ACC112 (cell line): ENCODE data around the gene TRIM8.

Experiments used
- H2AFZ ChIP-seq: fragments of 200-600 bp; sonication (generic); one replicate; pipeline ENCODE4 v1.6.0; 2017; ENCODE audit warnings: antibody characterized with exemption, low read length; ENCODE audit not compliant: unreplicated experiment
- H3K27ac ChIP-seq: fragments of 200-600 bp; sonication (generic); 2 replicates; pipeline ENCODE4 v1.5.1; 2014; ENCODE audit warnings: low read depth, mild to moderate bottlenecking, antibody characterized with exemption, low read length, moderate library complexity
- H3K27me3 ChIP-seq: fragments of 200-600 bp; sonication (generic); 2 replicates; pipeline ENCODE4 v1.6.1; 2014; ENCODE audit warnings: mild to moderate bottlenecking, antibody characterized with exemption, low read length, moderate library complexity, mixed read lengths; ENCODE audit not compliant: insufficient read depth
- H3K36me3 ChIP-seq: fragments of 200-600 bp; sonication (generic); 2 replicates; pipeline ENCODE4 v1.6.1; 2016; ENCODE audit warnings: mild to moderate bottlenecking, antibody characterized with exemption, low read length, moderate library complexity, mixed read lengths; ENCODE audit not compliant: insufficient read depth
- H3K4me1 ChIP-seq: fragments of 200-600 bp; sonication (generic); one replicate; pipeline ENCODE4 v1.6.1; 2016; ENCODE audit warnings: low read length, mixed read lengths; ENCODE audit not compliant: insufficient read depth, unreplicated experiment, control insufficient read depth
- H3K4me3 ChIP-seq: fragments of 200-600 bp; sonication (generic); 2 replicates; pipeline ENCODE4 v1.5.1; 2014; ENCODE audit warnings: mild to moderate bottlenecking, low read depth, low read length
- H3K79me2 ChIP-seq: fragments of 200-600 bp; sonication (generic); one replicate; pipeline ENCODE4 v1.6.0; 2016; ENCODE audit warnings: low read length; ENCODE audit not compliant: control insufficient read depth, unreplicated experiment, insufficient read depth

Gene TRIM8

DNA sequence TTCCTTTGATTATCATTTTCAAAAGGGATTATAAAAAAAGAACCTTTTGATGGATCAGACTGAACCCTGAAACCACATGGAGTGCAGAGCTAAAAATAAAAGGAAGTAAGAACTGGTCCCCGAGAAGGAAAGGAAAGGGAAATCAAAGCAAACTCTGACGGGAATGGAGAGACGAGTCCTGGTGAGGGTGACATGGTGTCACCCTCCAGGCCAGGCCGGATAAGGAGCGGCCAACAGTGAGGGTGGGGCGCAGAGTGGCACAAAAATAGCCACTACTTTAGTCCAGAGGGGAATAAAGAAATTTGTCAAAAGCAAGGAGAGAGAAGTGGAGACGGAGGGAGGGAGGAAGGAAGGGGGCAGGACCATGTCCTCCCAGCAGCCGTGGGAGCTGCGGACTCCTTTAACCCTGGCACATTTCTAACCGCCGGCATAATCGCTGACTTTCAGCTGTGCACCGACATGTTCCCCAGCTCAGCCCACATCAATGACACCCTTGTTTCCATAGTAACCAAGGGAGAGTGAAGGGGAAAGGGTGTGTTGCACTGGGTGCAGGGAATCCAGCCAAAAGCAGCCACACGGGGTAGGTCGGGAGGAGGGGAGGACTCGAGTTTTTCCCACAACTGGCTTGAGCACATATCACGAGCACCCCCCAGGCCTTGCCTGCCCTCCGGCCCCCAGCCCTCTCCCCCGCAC lies 29.7 kb downstream of the TRIM8 start:
- Histone ChIP-seq H3K4me3 (peak overlapping the region; percentile 69), H3K79me2 (no peaks in the 10 kb centered on the region), H3K36me3 (no peaks in the 10 kb centered on the region), H2AFZ (peak overlapping the region; percentile 95), H3K27me3 (no peaks in the 10 kb centered on the region), H3K27ac (peak overlapping the region; percentile 39), H3K4me1 (peaks cover 44% of the 10 kb centered on the region)

DNA sequence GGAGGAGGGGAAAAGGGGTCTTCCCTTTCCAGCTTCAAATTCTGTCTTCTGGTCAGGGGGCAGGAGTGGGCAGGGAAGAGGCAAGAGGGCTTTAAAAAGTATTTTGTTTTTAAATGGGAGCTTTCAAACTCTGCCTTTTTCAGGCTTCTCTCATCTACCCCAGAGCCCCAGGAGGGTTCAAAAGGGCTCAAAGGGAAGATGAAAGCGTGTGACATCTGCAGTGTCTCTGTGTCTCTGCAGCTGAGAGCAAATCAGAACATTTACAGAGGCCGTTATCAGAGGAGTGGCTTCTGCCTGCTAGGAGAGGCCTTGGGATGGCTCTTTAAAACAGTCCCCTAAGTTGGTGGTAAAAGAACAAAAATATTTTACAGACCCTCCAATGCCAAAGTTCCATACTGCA lies 30.3 kb downstream of the TRIM8 start:
- no peak overlapping the region; the same call in 1 of the 2 replicates for H3K27ac ChIP-seq
- H3K4me1 ChIP-seq, result peaks cover 39% of the 10 kb centered on the region

DNA sequence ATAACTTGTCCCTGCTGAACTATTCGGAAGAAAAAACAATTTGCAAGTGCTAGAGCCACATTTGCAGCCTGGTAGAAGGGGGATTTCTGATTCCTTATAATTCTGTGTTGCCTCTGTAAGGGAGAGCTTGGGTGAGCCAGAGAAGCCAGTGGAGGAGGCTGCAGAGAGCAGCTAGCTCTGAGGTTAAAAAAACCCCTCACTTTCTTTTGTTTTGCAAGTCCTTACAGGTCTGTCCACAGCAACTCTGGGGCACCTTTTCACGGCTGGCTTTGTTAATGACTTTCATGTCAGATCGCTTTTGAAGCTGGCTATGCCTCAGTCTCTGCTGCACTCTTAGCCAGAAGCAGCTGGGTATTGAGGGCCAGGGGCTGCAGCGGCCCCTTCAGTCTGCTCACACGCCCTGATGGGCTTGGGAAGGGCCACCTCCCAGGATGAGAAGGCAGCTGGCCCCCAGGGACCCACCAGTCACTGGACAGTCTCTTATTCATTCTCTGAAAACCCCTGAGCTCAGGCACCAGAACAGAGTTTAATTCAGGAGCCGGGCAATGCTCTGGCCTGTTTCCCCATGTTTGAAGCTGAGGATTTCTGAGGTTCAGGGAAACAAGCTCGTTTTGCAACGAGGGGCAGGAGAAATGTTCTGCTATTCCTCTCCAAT lies 30.9 kb downstream of the TRIM8 start:
- Histone ChIP-seq H3K36me3 (no peaks in the 10 kb centered on the region), H3K27me3 (no peaks in the 10 kb centered on the region), H3K4me3 (no peak overlapping the region), H3K79me2 (no peaks in the 10 kb centered on the region), H3K4me1 (peaks cover 33% of the 10 kb centered on the region), H2AFZ (no peak overlapping the region), H3K27ac (no peak overlapping the region)

More for the DNA sequence above, 30.3 kb downstream of the TRIM8 start:
- Histone ChIP-seq H3K4me3 (peak overlapping the region; percentile 69), H3K27me3 (no peaks in the 10 kb centered on the region), H3K36me3 (no peaks in the 10 kb centered on the region), H2AFZ (peak overlapping the region; percentile 95), H3K79me2 (no peaks in the 10 kb centered on the region)

DNA sequence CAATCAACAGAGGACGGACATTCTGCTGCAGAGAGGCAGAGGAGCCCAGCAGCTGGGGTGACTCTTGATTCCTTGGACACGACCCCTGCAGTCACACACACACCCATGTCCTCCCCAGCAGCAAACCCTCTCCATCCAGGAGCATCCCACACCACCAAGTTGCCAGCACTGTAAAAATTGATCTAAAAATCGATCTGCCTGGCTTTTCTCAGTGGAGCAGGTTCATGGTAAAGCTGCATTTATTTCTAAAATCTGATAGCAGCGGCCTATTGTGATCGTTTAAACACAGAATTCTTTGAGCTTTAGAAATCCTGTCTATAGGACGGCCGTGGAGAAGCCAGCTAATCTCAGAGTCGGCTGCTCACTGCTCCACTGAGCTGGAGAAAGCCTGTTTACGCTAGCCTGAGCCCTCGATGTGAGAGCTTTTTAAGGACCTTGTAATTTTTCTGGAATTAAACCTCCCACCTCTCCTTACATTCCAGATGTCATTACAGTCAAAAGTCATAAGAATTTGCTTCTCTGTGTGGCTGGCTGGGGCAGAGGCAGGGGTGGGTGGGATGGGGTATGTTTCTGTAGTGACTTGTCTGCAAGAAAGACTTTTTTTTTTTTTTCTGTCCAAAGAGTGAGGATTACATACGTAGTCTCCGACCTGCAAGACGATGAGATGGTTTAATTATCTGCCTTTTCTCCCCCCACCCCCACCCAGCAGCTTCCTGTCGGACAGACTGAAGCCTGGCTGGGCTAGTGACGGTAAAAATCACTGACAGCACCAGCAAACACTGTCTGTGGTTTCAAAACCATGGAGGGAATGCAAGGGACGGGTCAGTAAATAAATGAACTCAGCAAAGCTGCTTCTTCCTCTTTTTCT lies 31.6 kb downstream of the TRIM8 start:
- Histone ChIP-seq H3K4me1 (peaks cover 33% of the 10 kb centered on the region), H3K79me2 (no peaks in the 10 kb centered on the region), H3K4me3 (no peak overlapping the region), H3K27me3 (no peaks in the 10 kb centered on the region), H3K27ac (no peak overlapping the region), H2AFZ (no peak overlapping the region), H3K36me3 (no peaks in the 10 kb centered on the region)

DNA sequence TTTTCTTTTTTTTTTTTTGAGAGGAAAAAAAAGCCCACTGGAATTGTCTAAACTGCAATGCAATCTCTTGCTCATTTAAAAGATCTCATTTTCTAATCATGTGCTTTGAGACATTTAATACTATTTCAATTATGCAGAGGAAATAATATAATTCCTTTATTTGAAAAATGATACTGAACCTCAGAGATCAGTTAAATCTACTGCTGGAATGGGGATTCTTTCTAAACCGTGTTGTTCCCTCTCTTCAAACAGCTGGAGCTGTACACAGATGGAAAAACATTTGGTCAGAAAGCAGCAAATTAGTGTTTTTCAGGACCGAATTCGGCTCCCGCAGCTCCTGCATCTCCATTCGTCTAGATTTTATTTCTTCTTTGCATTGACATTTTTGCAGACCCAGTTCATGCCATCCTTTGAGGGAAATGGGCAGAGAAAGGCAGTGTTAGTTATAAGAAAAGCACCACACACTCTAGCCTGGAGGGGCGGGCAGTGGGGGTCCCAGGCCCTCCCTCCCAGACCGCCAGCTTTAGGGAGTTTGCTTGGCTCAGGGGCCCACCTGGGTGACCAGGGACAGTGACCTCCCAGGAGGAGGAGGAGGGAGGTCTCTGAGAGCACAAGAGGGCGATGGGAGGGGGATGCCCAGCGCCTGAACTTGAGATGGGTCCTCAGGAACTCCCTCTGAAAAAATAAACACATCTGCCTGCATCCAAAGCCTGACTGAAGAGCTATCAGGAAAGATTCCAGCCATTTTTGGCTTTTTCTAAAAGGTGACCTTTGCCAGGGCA lies 32.4 kb downstream of the TRIM8 start:
- Histone ChIP-seq H3K27ac (no peak overlapping the region), H2AFZ (no peak overlapping the region), H3K4me1 (peaks cover 33% of the 10 kb centered on the region), H3K4me3 (no peak overlapping the region), H3K36me3 (no peaks in the 10 kb centered on the region), H3K79me2 (no peaks in the 10 kb centered on the region), H3K27me3 (no peaks in the 10 kb centered on the region)

DNA sequence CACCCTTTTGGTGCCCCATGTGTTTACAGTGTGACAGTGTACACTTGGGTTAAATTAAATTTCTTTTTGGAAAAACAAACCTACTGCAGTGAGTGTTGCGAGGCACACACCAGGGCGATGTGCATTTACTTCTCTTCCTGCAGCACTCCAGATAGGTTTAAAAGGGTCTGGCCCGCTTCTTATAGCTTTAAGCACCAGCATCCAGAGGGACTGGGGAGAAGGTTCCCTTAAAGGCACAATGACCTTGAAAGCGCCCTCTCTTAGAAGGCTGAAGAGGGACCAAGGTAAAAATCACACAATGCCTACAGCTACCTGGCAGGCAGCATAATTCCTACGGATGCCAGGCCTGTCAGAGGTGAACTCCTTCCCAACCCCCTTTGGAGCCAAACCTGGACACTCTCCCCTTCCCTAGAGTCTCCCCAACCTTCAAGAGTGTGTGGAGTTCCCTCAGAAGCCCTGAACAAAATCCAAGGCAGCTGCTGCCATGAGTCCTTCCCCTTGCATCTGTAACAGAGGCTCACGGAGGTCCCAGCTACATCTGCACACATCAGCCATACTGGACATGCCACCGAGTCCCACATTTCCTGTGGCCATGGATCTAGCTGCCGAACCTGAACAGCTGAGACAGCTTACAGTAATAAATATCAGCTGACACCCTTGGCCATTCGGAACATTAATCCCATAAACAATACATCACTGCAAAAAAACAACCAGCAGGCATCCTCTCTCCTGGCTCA lies 33.2 kb downstream of the TRIM8 start:
- no peak overlapping the region for H3K27ac ChIP-seq

DNA sequence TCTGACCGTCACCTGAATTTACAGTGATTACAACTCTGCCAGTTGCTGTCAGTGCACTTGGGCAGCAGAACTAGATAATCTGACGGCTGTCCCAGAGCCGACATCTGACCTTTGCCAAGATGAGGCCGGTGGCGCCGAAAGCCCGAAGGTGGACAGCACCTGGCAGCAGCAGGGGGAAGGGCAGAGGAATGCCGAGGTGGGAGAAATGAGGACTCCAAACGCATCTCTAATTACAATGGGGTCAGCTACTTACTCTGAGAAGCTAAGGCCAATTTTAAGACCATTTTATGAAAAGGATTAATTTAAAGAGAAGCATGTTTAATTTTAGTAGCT lies 33.8 kb downstream of the TRIM8 start:
- H3K79me2 ChIP-seq, result no peaks in the 10 kb centered on the region
- peaks cover 33% of the 10 kb centered on the region for H3K4me1 ChIP-seq
- no peaks in the 10 kb centered on the region for H3K36me3 ChIP-seq
- no peak overlapping the region for H2AFZ ChIP-seq
- no peak overlapping the region for H3K4me3 ChIP-seq
- no peak overlapping the region for H3K27ac ChIP-seq
- H3K27me3 ChIP-seq, result no peaks in the 10 kb centered on the region

More for the DNA sequence above, 33.2 kb downstream of the TRIM8 start:
- H3K4me1 ChIP-seq, result peaks cover 33% of the 10 kb centered on the region
- H3K4me3 ChIP-seq, result no peak overlapping the region
- H3K36me3 ChIP-seq, result no peaks in the 10 kb centered on the region
- H3K27me3 ChIP-seq, result no peaks in the 10 kb centered on the region
- no peak overlapping the region for H2AFZ ChIP-seq
- H3K79me2 ChIP-seq, result no peaks in the 10 kb centered on the region

DNA sequence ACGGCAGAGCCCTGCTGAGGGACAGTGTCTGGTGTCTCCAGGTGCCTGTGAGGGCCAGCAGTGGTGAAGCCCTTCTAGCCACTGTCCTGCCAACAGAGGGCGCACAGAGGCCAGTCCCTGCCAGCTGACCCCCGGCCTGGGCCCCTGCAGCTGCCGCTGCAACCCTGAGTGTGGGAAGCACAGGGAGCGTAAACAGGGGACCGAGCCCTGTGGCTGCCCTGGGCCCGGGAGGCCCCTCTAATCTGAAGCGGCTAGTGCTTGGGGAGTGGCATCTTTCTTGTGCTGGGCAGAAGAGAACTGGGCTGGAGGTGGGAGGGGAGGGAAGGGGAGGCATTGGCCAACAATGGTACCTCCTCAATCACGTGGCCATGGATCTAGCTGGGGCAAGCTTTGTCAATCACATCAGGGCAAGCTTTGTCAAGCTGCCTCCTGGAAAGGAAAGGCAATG lies 34.6 kb downstream of the TRIM8 start:
- Histone ChIP-seq H3K4me3 (no peak overlapping the region), H3K36me3 (no peaks in the 10 kb centered on the region), H2AFZ (no peak overlapping the region), H3K27me3 (no peaks in the 10 kb centered on the region), H3K79me2 (no peaks in the 10 kb centered on the region), H3K4me1 (peaks cover 26% of the 10 kb centered on the region), H3K27ac (no peak overlapping the region)

DNA sequence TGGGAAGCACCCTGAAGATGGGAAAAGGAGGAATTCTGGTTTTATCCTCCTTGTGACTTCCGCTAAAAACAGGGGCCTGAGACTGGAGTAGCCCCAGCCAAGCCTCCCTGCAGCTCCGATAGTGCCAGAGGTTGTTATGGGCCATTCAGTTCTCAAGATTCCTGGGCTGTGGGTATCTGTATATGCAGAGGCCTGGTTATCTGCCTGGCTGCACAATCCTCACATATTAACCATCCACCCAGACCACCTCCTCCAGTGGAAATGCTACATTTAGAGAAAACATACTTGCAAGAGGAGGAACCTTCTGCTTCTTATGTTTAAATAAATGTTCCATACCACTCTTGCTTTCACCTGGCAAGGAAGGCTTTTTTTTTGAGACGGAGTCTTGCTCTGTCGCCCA lies 35.3 kb downstream of the TRIM8 start:
- Histone ChIP-seq H3K79me2 (no peaks in the 10 kb centered on the region), H3K27me3 (no peaks in the 10 kb centered on the region), H2AFZ (no peak overlapping the region), H3K4me1 (peaks cover 19% of the 10 kb centered on the region), H3K27ac (no peak overlapping the region), H3K36me3 (no peaks in the 10 kb centered on the region), H3K4me3 (no peak overlapping the region)

DNA sequence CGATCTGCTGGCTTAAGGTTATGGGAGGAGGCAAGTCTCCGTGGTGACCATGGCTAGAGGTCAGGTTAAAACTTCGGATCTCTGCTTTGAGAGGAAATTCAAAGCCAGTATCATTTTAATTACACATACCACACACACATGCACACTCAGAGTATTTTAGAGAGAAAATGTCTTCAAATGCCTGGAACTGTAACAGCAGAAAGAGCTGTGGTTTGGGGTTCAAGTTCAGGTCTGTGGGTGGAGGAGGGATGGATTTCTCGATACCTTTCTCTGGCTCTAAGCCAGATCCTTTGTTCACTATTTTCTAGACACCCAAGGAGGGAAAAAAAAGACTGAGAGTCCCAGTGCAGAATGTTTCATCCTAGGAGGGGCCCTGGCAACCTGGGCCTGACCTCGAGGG lies 37.4 kb downstream of the TRIM8 start:
- Histone ChIP-seq H3K79me2 (no peaks in the 10 kb centered on the region), H3K4me3 (no peak overlapping the region), H3K27me3 (no peaks in the 10 kb centered on the region), H3K4me1 (peaks cover 3% of the 10 kb centered on the region), H3K36me3 (no peaks in the 10 kb centered on the region), H3K27ac (no peak overlapping the region), H2AFZ (no peak overlapping the region)
